ENCODE data around the gene TIMM22. TPM values are rescaled to one million over a fixed set of nuclear protein-coding genes. Genes with fewer than 3 reads are reported as not detected.
A peak's percentile ranks its signal among the peaks of the same experiment; 100 is the strongest.

Gene TIMM22
- polyA plus RNA-seq, 3 donors = 14.9 TPM

GRCh38 chr17:1012823-1013728 is 16.1 kb downstream of the TIMM22 start:
- no peak for DNase-seq (ENCODE audit: low read depth in 3 of 3, low spot score in 2 of 3)

- DNase-seq (ENCODE audit: low read depth in 3 of 3, low spot score in 2 of 3) = no peak
Observed at GRCh38 chr17:1013729-1014090, 16.8 kb downstream of the TIMM22 start.

GRCh38 chr17:1018547-1018946 is 21.6 kb downstream of the TIMM22 start:
- no peak for DNase-seq (ENCODE audit: low read depth in 3 of 3, low spot score in 2 of 3)

- DNase-seq (ENCODE audit: low read depth in 3 of 3, low spot score in 2 of 3) = no peak
Observed at GRCh38 chr17:1019451-1019850, 22.5 kb downstream of the TIMM22 start.

- no peak for DNase-seq (ENCODE audit: low read depth in 3 of 3, low spot score in 2 of 3)
Observed at GRCh38 chr17:1021147-1021546, 24.2 kb downstream of the TIMM22 start.

- DNase-seq (ENCODE audit: low read depth in 3 of 3, low spot score in 2 of 3) = no peak
Observed at GRCh38 chr17:1022278-1023024, 25.5 kb downstream of the TIMM22 start.

GRCh38 chr17:1024076-1024475 is 27.1 kb downstream of the TIMM22 start:
- no peak for DNase-seq (ENCODE audit: low read depth in 3 of 3, low spot score in 2 of 3)

- no peak for DNase-seq (ENCODE audit: low read depth in 3 of 3, low spot score in 2 of 3)
Observed at GRCh38 chr17:1025733-1026598, 29.0 kb downstream of the TIMM22 start.

- DNase-seq (ENCODE audit: low read depth in 3 of 3, low spot score in 2 of 3) = no peak
Observed at GRCh38 chr17:1026599-1026975, 29.7 kb downstream of the TIMM22 start.

- no peak for DNase-seq (ENCODE audit: low read depth in 3 of 3, low spot score in 2 of 3)
Observed at GRCh38 chr17:1027044-1027443, 30.1 kb downstream of the TIMM22 start.

GRCh38 chr17:1029196-1029921 is 32.4 kb downstream of the TIMM22 start:
- DNase-seq (ENCODE audit: low read depth in 3 of 3, low spot score in 2 of 3) = no peak

- DNase-seq (ENCODE audit: low read depth in 3 of 3, low spot score in 2 of 3) = no peak
Observed at GRCh38 chr17:1029922-1030644, 33.2 kb downstream of the TIMM22 start.

- no peak for DNase-seq (ENCODE audit: low read depth in 3 of 3, low spot score in 2 of 3)
Observed at GRCh38 chr17:1030684-1031532, 34.0 kb downstream of the TIMM22 start.

- DNase-seq (ENCODE audit: low read depth in 3 of 3, low spot score in 2 of 3) = peak in 2 of 3 donors; percentile 59 to 67
Observed at GRCh38 chr17:1031711-1032110, 34.8 kb downstream of the TIMM22 start.

- DNase-seq (ENCODE audit: low read depth in 3 of 3, low spot score in 2 of 3) = no peak
Observed at GRCh38 chr17:1032391-1032790, 35.5 kb downstream of the TIMM22 start.

GRCh38 chr17:1033503-1033902 is 36.6 kb downstream of the TIMM22 start:
- no peak for DNase-seq (ENCODE audit: low read depth in 3 of 3, low spot score in 2 of 3)

GRCh38 chr17:1034652-1035210 is 37.8 kb downstream of the TIMM22 start:
- DNase-seq (ENCODE audit: low read depth in 3 of 3, low spot score in 2 of 3) = no peak

GRCh38 chr17:1035546-1036170 is 38.7 kb downstream of the TIMM22 start:
- no peak for DNase-seq (ENCODE audit: low read depth in 3 of 3, low spot score in 2 of 3)

All from right renal cortex interstitium (tissue), 3 donors.